ENCODE results near the gene VCAM1.

The VCAM1 gene

GRCh38 chr1:100722221-100722620, 2.7 kb downstream of the VCAM1 start:
- DNase-seq = no peak

DNA sequence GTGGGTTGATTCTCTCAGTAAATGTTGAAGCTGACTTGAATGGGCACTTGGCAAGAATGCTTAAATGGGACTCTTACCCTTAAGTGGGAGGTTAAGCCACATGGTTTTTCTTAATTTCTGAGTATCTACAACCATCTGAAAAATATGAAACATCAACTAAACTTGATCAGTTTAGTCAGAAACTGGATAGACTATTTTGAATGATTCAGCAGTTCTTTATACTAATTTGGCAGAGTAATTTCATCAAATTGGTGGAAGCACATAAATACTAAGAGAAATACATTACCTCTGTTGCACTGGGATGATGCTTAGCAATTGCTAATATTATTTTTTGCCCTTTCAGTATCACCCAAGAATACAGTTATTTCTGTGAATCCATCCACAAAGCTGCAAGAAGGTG, 4.7 kb downstream of the VCAM1 start:
- no peak for DNase-seq

- DNase-seq = no peak
Measured at GRCh38 chr1:100730130-100730529, 10.6 kb downstream of the VCAM1 start.

GRCh38 chr1:100731309-100731708, 11.8 kb downstream of the VCAM1 start:
- no peak for DNase-seq

GRCh38 chr1:100731758-100732157, 12.2 kb downstream of the VCAM1 start:
- no peak for DNase-seq

- DNase-seq = no peak
Measured at GRCh38 chr1:100734676-100735075, 15.1 kb downstream of the VCAM1 start.

DNA sequence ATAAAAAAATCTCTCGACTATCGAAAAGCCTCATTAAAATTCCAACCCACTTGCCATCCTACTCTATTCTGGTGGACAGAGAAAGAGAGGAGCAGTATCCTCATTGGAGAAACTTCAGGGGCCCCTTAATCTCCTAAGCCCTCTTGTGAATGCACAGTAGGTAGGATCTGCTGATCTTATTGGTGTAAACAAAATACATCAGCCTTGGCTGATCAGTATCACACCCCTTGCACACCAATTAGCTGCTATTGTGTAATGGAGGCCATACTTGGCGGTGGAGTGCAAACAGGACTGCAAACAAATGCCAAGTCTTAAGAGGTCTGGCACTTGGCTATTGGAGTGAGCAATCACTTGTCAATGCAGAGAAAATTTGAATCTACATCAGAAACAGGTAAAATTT, 15.7 kb downstream of the VCAM1 start:
- DNase-seq = no peak

DNA sequence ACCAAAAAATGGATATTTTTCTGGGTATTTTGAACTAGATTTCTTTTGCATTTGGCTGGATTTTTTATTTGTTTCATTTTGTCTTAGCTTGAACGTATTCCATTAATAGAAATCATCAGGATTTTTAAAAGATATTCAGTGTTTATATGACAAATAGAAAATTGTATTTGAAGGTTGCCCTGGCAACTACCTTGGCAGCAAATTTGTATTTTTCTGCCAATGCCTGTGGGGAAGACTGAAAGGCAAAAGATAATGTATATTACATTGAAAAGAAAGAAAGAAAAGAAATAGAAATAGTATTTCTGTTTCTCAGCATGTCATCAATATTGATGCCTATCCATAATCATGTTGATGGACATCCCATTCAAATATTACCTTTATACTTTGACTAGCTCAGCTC, 16.8 kb downstream of the VCAM1 start:
- no peak for DNase-seq

GRCh38 chr1:100736746-100737145, 17.2 kb downstream of the VCAM1 start:
- no peak for DNase-seq

DNA sequence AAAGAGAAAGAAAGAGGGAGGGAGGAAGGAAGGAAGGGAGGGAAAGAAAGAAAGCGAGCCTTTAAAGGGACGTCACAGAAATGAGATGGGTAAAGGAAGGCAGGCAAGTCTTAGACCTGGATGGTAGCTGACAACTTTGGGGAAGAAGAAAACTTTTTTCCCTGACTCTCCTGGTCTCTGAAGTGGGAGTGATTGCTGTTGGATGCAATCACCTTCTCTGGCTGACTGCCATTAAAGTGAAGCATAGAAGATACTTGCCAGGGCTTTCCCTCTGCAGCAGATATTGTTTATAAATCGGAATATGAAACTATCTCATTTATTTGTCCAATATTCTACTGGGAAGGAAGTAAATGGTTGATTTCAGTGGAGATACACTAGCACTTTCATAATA, 27.0 kb downstream of the VCAM1 start:
- no peak for DNase-seq

- DNase-seq = no peak
Measured at GRCh38 chr1:100747771-100748170, 28.2 kb downstream of the VCAM1 start.

- DNase-seq = no peak
Measured at GRCh38 chr1:100750005-100750885, 30.7 kb downstream of the VCAM1 start.

DNA sequence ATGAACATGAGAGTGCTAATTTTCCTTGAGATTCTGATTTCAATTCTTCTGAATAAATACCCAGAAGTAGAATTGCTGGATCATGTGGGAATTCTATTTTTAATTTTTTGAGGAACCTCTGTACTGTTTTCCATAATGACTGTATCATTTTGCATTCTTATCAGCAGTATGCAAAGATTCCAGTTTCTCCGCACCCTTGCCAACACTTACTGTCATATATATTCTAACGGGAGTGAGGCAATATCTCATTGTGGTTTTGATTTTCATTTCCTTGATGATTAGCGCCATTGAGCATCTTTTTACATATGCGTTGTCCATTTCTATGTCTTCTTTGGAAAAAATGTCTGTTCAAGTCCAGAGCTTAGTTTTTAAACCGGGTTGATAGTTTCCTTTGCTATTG, 33.2 kb downstream of the VCAM1 start:
- no peak for DNase-seq

DNA sequence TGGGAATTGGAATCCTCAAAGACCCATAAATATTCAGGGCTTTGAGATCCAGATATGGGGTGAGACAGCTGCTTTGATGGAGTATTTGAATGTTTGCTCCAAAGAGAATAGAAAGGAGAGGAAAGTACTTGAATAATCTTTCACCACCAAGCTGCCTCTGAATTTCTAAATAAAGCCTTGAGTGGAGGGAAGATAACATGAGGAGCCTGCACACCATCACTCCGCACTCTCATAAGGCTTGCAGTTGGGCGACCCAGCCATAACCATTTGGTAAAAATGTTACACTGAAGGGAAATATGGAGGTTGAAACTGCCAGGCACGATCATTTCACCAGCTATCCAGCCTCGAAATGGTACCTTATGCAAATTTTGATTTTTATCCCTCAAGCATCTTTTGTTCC, 38.4 kb downstream of the VCAM1 start:
- DNase-seq = no peak

DNA sequence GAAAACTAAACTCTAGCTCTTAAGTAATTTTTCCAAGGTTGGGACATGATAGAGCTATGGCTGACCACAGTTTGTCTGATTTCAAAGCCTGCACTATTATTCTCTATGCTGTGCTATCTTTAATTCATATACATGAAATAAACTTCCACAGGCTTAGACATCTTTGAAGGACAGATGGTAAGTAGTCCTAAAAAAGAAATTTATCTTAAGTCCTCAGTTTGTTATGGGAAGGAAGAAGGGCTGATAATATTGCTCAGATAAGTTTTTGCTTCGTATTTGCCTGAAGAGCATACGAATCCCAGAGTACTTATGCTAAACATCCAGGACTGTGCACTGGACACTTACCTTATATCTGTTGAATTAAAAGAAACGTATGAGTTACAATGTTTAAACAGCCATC, 39.6 kb downstream of the VCAM1 start:
- no peak for DNase-seq

DNA sequence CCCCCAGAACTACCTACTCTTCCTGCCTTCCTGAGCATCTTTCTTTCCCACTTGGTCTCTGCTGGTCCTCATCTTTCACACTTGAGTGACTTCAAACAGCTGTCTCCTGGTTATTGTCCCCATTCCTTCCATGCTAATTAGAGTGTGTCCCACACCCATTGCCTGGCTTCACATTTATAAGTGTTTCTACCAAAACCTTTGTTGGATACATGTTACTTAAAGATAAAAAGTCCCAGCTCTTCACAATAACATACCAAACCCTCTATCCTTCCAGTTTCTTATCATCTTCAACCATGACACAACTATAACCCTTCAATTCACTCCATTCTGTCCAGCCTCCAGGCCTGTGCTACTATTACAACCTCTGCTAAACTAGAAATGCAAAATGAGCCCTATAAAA, 41.0 kb downstream of the VCAM1 start:
- DNase-seq = no peak

DNA sequence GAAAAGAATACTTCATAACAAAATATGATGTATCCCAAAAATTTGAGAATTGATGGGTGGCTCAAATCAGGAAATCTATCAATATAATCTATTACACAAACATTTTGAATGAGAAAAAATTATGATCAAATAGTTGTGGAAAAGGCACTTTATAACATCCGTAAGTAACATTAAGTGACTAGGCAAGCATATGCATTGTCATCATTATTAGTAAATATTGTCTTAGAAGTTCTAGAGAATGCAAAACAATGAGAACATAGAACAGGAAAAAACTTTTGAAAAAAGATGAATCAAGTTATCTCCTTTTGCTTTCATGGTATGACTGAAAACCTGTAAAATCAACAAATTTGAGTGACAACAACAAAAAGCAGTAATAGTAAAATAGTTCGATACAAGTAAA, 42.9 kb downstream of the VCAM1 start:
- DNase-seq = no peak

DNA sequence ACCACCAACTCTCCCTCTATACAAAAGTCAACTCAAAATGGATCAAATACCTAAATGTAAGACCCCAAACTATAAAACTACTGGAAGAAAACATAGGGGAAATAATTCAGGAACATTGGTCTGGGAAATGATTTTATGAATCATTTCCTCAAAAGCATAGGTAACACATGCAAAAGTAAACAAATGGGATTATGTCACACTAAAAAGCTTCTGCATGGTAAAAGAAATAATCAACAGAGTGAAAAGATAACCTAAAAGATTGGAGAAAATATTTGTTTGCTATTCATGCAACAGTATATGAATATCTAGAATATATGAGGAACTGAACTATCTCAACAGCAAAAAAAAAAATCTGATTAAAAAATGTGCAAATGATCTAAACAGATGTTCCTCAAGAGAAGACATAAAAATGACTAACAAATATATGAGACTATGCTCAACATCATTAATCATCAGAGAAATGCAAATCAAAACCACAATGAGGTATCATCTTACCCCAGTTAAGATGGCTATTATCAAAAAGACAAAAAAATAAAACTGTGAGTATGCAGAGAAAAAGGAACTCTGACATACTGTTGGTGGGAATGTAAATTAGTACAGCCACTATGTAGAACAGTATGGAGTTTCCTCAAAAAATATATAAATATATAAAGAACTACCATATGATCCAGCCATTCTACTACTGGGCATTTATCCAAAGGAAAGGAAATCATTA, 47.8 kb downstream of the VCAM1 start:
- no peak for DNase-seq

DNA sequence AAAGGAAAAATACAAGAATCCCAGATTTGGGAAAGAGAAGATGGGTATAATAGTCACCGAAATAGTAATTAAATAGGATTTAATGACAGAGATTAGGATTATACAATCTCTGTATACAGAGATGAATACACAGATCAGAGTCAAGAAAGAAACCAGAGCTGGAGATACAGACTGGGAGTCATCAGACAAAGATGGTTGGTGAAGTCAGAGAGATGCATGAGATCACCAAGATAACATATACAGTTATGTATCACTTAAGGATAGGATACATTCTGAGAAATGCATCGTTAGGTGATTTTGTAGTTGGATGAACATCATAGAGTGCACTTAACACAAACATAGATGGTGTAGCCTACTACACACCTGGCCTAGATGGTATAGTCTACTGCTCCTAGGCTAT, 49.8 kb downstream of the VCAM1 start:
- DNase-seq = no peak

DNA sequence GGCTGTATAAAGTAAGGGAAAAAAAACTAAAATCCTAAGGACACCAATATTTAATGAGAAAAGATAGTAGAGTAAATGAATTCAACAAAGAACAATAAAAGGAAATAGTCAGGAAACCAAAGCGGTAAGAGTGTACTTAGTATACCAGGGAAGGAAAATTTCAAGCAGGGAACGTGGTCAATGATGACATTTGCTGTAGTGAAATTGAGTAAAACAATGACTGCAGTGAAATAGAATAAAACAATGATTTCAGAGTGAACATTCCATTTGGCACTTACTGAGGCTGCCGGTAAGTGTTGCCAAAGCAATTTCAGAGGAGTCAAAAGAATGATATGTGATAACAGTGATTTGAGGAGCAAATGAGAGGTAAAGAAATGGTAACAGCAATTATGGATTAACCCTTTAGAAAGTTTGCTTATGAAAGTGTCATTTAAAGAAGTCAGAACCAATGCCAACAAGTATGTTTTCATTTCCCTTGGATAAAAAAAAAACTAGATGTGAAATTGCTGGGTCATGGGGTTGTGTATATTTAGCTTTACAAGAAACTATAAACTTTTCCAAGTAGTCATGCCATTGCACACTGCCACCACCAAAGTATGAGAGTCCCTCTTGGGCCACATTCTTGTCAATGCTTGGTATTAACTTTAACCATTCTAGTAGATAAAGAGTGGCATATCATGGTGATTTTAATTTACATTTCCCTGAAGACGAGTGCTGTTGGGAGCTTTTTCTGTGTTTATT, 50.5 kb downstream of the VCAM1 start:
- no peak for DNase-seq

- DNase-seq = no peak
Measured at GRCh38 chr1:100773444-100773843, 53.9 kb downstream of the VCAM1 start.

DNA sequence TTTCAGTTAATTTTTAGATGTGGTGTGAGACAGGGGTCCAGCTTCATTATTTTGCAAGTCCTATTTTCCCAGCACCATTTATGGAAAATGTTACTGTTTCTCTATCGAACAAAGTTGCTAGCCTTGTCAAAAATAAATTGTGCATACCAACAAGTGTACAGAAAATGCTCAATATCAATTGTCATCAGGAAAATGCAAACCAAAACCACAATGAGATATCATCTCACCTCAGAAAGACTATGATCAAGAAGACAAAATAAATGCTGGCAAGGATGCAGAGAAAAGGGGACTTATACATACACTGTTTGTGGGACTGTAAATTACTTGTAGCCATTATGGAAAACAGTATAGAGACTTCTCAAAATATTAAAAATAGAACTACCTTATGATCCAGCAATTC, 54.8 kb downstream of the VCAM1 start:
- DNase-seq = peak in 1 of 5 experiments; percentile 55

GRCh38 chr1:100775483-100775882, 55.9 kb downstream of the VCAM1 start:
- no peak for DNase-seq

DNA sequence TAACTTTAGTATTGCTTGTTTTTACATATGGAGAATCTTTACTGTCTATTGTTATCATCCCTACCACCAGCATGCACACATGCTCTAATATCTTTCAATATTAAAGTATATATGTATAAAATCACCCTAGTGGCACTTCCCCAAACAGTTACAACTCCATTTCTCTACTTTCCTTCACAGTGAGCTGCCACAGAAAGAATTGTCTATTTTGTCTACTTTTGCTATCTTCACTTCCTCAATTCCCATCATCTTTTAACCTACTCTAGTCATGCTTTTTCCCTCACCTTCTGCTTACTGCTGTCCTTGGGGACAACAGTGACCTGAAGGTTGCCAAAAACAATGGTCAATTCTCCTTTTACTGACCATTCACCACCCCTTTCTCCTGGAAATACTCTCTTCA, 59.2 kb downstream of the VCAM1 start:
- no peak for DNase-seq
